Kidney epithelial cell (primary cell): ENCODE measurements around the gene ARHGEF18. TPM values are rescaled to one million over a fixed set of nuclear protein-coding genes. Genes with fewer than 3 reads are reported as not detected.

Experiments used
- DNase-seq: peaks from one replicate; pipeline ENCODE4 v3.0.0-alpha.2; 2010; ENCODE audit warnings: low read depth
- H3K27me3 ChIP-seq: 2 replicates; pipeline ENCODE4 v1.6.0; 2011; ENCODE audit warnings: low read length; ENCODE audit not compliant: control insufficient read depth, insufficient read depth
- H3K36me3 ChIP-seq: 2 replicates; pipeline ENCODE4 v1.5.1; 2011; ENCODE audit warnings: low read length; ENCODE audit not compliant: control insufficient read depth, insufficient read depth
- H3K4me3 ChIP-seq: 2 replicates; pipeline ENCODE4 v1.5.1; 2011; ENCODE audit warnings: low read depth, mild to moderate bottlenecking, control low read depth, low read length
- CTCF ChIP-seq: IDR thresholded peaks from 2 replicates; pipeline ENCODE4 v1.5.1; 2011; ENCODE audit warnings: mild to moderate bottlenecking, moderate library complexity, low read length, control low read depth, inconsistent platforms; ENCODE audit not compliant: insufficient read depth, poor library complexity, severe bottlenecking
- total RNA-seq: library from RNA; depleted of rRNA; stranded (reverse); fragments of >200 nt; gene quantifications from 2 replicates; pipeline ENCODE4 v1.2.3, GENCODE V29; 2015

ARHGEF18 gene
- total RNA-seq, 1 donor from 2014 or later = 123 TPM

DNA sequence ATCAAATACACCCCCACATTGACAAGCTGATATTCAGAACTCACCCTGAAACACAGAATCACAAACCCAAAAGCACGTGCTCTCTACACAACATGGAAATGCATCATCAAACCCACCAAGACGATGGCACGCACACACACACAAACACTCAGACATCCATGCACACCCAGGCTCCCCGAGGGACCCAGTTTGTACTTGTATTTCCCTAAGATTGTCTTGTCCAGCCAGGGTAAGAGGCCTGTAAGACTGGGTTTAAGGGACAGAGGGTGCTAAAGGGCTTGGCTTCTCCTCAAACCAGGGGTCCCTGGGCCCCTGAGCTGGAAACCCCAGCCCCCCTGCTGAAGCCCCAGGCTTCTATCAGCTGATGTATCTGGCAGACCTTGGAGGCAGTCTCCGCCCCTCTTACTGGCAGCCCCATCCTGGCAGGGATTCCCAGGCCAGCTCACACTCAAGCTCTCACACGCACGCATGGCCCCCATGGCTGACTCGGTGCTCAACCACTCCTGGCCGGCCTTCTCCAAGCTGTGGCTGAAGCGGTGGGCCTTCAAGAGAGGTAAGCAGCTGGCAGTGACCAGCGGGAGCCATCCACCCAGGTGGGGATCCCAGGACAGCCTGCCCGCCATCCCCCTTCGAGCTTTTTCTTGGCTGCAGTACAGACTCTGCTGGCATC, 6.5 kb downstream of the ARHGEF18 start:
- Histone ChIP-seq H3K4me3 (no peak overlapping the region), H3K27me3 (no peaks in the 10 kb centered on the region), H3K36me3 (no peaks in the 10 kb centered on the region)
- no peak for DNase-seq
- TF ChIP-seq CTCF = no peak

DNA sequence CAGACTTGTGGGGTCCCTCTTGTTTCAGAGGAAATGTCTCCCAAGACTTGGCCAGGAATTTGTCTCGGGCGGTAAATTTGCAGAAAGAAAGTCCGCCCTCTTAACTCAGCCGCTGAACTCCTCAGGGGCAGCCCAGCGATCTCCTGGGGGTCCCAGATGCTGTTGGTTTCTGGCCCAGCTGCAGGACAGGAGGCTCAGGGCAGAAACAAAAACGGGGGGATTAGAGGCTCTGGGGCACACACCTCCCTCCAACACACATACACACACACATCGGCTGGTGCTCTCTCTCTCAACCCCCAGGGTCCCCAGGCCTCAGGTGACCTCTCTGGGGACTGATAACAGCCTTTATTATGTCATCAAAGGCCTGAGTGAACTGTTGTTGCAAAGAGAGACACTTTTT, 7.1 kb downstream of the ARHGEF18 start:
- no peak for TF ChIP-seq CTCF
- Histone ChIP-seq H3K27me3 (no peaks in the 10 kb centered on the region), H3K36me3 (no peaks in the 10 kb centered on the region), H3K4me3 (no peak overlapping the region)
- DNase-seq = no peak

DNA sequence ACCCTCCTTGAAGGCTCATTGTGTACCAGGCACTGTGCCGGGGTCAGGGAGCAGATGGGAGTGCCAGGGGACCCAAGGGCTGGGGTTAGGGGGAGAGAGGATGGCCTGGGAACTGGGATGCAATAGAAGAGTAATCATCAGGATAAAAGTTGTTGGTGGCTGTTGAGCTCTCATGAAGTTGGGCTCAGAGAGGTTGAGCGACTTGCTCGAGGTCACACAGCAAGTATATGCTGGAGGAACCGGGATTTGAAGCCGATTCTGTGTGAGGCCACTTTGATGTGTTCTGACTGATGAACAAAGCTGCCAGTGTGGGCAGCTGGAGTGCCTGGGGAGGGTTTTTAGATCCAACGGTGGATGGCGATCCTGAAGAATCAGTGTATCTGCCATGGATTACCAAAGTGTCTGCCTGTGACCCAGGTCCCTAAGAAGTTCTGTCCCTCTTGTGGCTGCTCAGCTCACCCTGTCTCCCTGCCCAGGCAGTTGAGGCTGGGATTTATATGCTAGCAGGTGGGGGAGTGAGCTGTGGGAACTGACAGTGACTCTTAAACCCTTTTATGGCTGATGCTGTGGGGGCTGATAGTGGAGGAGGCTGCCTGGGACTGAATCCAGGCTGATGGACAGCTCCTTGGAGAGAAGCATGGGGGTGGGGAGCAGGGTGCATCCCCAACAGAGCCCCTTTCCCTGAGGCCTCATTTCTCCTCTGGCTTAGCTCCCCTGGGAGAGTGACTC, 8.3 kb downstream of the ARHGEF18 start:
- Histone ChIP-seq H3K4me3 (no peak overlapping the region), H3K27me3 (no peaks in the 10 kb centered on the region), H3K36me3 (no peaks in the 10 kb centered on the region)
- TF ChIP-seq CTCF = no peak
- DNase-seq = no peak

- DNase-seq = no peak
- Histone ChIP-seq H3K4me3 (no peak overlapping the region), H3K36me3 (no peaks in the 10 kb centered on the region), H3K27me3 (no peaks in the 10 kb centered on the region)
- no peak for TF ChIP-seq CTCF
These were observed 9.4 kb downstream of the ARHGEF18 start for GRCh38 chr19:7358102-7358597.

DNA sequence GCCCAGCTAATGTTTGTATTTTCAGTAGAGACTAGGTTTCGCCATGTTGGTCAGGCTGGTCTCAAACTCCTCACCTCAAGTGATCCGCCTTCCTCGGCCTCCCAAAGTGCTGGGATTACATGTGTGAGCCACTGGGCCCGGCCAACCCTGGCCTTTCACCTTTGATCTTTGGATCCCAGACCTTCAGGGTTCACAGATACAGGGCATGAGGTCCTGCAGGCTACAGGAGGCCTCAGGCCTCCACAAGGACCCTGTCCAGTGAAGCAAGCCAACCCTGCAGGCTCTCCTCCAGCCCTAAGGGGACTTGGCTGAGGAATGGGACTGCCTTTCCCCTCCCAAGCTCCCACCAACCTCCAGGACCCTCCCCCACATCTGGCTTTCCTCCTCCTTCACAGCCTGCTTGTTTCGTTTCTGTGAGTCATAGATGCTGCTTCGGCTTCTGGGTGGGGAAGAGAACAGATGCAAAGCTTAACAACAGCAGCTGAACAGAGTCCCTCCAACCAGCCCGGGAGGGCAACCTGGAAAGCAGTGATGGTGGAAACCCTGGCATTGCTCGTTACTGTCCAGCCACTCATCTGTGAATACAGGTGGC, 11.8 kb downstream of the ARHGEF18 start:
- Histone ChIP-seq H3K4me3 (no peak overlapping the region), H3K27me3 (peaks cover 2% of the 10 kb centered on the region), H3K36me3 (no peaks in the 10 kb centered on the region)
- no peak for TF ChIP-seq CTCF
- DNase-seq = no peak
